Stimulated activated CD4-positive, alpha-beta T cell treated with anti-CD3 and anti-CD28 coated beads, Interleukin-2, amount 100 ng/mL, for 48 hours (primary cell): Measurements from ENCODE around the gene RPRD1B.
"Not testable (repeated sequence)": the region's sequence is repeated elsewhere in the genome, so short reads cannot be mapped to it uniquely, and the experiment has no call there.

Experiments used
- DNase-seq, 2 donors: peaks; one replicate each; pipeline ENCODE4 v3.0.0-alpha.2; 2020

RPRD1B gene

DNA sequence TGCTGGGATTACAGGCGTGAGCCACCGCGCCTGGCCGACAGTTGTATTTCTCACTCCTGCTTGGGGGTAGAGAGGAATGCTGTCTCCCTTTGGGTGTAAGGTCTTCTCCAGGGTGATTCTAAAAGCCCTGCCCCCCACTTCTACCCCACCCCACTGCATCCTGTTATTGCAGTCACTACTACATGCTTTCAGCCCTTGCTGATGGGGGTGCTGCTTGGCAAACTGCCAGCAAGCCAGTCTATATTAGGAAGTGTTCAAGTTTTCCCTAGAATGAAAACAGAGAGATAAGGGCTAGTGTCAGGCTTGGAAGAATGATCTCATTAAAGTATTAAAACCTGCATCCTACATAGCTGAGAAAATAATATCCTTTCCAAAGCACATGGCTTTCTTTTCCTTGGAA, 31.6 kb upstream of the RPRD1B start:
- no peak for DNase-seq

GRCh38 chr20:38002422-38002821, 31.1 kb upstream of the RPRD1B start:
- DNase-seq = no peak

GRCh38 chr20:38004416-38004815, 29.1 kb upstream of the RPRD1B start:
- DNase-seq = no peak

- DNase-seq = no peak
Observed at GRCh38 chr20:38005903-38006302, 27.6 kb upstream of the RPRD1B start.

DNA sequence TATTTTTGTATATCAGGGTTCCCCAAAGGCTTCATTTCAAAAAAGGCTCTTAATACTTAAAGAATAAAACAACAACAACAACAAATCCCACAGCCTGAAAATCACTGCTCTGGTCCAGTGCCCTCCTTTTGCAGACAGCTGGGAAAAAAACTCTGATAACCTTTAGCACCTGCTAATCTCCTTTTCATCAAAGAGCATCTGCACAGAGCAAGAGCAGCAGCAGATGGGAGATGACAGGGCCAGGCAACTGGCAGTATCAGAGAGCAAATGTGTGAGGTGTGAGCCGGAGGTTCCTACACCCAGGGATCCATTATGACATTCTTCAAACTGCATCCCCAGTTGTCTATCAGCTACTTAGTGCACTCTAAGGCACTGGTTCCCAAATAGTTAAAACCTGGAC, 26.0 kb upstream of the RPRD1B start:
- no peak for DNase-seq

DNA sequence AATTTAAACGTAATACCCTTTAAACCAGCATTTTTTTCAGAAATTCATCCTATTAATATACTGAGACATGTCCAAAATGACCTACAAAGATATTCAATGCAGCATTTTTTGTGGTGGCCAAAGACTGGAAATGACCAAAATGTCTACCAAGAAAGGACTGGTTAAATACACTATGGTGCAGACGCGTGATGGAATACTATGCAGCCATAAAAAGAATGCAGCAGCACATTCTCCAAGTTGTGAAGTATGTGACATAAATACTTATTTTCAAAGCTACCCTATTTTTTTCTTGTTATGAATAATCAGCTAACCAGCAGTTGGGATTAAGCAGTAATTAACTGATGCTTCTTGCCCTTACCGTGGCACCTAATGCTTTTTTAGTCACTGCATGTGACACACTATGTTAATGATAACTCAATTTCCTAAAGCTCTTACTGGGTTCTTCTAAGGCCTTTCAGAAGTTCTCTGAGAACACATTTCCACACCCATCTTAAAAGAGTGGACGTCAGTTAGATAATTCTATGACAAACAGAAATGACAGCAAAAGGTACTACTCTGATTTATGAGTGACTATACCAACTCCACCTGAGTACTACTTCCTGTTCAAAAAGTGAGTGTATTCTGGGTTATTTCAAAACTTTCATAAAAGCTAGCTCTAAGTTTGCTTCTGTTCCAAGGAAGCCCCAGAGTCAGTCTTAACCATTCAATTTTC, 25.2 kb upstream of the RPRD1B start:
- no peak for DNase-seq

- DNase-seq = not testable (repeated sequence)
Observed at GRCh38 chr20:38009416-38009815, 24.1 kb upstream of the RPRD1B start.

- no peak for DNase-seq
Observed at GRCh38 chr20:38011696-38012095, 21.9 kb upstream of the RPRD1B start.

- no peak for DNase-seq
Observed at GRCh38 chr20:38012332-38012731, 21.2 kb upstream of the RPRD1B start.

GRCh38 chr20:38013887-38014286, 19.7 kb upstream of the RPRD1B start:
- no peak for DNase-seq

GRCh38 chr20:38017959-38018358, 15.6 kb upstream of the RPRD1B start:
- no peak for DNase-seq

DNA sequence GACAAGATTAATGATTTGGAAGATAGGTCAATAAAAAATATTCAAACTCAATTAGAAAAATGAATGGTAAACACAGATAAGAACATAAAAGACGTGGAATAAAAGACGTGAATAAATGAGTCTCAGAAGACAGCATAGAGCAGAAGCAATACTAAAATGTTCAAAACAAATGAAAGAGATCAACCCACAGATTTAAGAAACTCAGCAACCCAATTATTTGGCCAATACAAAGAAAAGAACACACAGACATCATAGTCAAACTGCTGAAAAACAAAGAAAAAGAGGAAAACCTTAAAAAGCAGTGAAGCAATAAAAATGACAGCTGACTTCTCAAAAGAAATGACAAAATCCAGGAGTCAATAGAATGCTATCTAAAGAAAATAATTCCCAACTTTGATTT, 15.2 kb upstream of the RPRD1B start:
- no peak for DNase-seq

DNA sequence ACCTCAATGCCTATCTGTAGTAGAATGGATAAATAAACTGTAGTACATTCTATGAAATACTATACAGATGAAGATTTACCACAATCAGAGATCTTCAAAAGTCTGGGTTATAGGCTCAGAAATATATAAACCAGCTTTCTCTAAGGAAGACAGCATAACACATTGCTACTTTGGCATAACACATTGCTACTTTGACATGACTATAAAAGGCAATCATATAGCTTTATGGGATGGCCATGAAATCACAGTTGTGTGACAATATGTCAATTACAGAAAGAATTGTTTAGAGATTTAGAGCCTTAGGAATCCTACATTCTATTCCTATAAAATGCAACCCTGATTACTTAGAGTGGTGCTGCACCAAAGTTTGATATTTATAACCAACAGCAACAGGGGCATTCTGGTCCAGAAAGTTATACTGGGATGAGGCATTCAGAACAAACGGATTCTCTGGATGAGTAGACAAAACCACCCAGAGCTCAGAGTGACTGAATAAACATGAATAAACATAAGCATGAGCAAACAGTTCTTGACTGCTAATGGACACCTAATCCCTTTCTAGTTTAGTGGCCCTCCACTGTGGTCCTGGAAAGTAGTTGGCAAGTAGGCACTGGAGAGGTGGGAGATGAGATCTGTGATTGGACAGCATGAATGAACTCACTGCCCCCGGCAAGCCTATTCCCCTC, 12.3 kb upstream of the RPRD1B start:
- DNase-seq = no peak

DNA sequence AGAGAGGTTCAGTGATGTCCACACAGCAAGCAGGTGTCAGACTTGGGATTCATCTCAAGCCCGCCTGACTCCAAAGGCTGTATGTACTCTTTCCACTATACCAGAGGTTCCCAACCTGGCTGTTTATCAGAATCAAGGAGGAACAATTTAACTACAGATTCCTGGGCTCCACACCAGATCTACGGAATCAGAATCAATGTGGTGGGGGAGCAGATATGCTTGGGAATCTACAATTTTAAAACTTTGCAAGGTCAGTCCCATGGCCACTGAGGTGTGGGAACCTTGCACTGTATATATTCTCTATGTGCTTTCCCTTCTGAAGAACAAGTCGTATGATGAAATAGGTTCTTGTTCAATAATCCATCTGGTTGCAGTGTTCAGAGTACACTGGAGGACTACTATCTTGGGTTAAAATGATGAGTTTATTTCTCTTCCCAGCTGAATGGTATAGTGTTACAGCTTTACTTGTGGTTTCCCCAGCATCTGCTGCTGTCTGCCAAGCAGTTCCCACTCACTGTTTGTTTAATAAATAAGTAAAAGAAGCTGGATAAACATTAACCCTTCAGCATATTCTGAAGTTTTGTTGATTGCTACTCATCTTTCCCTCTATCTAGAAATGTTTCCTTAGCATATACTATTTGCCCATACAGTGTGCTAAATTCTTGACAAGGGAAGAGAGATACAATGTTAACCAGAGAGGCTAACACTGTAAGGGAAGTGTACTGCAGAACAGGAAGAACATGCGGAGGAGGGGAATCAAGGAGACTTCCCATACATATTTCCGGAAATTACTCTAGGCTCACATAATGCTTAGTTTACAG, 10.2 kb upstream of the RPRD1B start:
- DNase-seq = no peak

DNA sequence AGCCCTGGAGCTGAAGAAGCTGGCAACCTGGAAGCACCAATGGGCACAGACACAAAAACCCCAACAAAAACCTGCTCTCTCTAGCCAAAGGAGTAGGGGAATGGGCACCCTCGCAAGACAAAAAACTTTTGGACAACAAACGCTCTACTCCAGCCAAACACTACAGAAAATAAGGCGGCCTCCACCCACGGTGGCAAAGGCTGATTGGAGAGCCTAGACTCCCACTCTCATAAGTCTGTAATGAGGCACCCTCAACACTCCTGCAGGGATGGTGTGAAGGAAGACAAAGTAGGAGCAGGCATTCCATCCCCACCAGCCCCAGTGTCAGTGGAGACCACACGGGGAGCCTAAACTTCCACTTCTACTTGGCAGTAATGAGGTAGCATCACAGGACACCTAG, 9.1 kb upstream of the RPRD1B start:
- DNase-seq = no peak

- DNase-seq = no peak
Observed at GRCh38 chr20:38029453-38029852, 4.1 kb upstream of the RPRD1B start.

GRCh38 chr20:38031957-38032356, 1.6 kb upstream of the RPRD1B start:
- no peak for DNase-seq

DNA sequence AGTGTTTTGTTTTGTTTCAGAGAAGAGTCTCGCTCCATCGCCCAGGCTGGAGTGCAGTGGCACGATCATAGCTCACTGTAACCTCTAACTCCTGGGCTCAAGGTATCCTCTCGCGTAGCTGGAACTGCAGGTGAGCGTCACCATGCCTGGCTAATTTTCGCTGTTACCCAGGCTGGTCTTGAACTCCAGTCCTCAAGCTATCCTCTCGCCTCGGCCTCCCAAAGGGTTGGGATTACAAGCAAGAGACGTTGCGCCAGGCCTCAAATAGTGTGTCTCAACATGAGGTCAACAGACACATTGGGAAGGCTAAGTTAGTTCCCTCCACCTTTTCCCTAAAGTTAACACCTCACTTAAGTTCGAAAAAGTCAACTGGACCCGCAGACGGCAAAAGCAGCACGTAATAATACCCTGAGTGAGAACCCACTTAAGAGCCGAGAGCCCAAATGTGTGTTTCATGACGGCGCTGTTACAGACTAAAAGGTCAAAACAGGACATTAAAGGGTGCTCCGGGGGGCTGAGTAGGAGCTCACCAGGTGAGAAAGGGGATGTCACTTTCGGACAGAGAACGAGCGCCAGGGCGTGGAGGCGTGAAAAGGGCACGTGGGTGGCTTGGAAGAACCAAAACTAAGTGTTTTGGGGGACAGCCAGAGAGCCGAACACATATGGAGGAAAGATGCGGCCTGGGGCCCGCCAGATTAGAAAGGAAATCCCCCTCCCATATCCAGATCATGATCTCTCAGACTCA, 789 bp upstream of the RPRD1B start:
- no peak for DNase-seq

GRCh38 chr20:38034108-38034649, 633 bp downstream of the RPRD1B start:
- DNase-seq = no peak

DNA sequence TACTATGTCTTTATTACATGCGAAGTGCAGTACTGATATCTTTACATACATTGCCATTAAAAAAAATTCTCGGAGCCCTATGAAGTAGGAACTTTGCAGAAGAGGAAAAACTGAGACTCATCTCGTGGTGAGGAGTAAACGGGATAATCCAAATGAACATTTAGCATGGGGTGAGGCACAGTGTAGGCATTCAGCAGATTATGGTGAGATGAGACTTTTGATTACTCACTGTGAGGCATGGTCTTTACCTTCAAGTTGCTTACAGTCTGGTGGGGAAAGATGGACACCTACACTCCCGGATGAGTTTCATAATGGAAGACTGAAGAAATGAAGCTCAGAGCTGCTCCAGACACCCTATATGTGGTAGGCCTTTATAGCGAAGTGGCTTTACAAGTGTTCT, 1.4 kb downstream of the RPRD1B start:
- DNase-seq = no peak

GRCh38 chr20:38036366-38036765, 2.8 kb downstream of the RPRD1B start:
- no peak for DNase-seq

DNA sequence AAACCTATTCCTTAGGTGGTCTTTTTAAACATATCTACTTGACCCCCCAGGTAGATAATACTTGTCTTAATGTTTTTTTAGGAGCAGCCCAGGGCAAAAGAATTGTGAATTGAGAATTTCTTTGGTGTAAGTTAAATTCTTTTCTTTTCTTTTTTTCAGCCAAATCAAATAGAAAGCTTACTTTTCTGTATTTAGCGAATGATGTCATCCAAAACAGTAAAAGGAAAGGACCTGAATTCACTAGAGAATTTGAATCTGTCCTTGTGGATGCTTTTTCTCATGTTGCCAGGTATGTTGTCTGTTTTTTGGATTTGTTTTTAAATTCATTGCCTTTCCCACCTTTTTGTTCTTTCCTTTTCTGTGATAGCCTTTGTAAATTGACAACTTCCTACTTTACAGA, 6.7 kb downstream of the RPRD1B start:
- DNase-seq = no peak
